K562 (cell line): ENCODE results near the gene NRM. TPM values are rescaled to one million over a fixed set of nuclear protein-coding genes. Genes with fewer than 3 reads are reported as not detected.

Source experiments
- CGGBP1 ChIP-seq: fragments of 250-450 bp; sonication (Bioruptor Pico); IDR thresholded peaks from 2 replicates; pipeline ENCODE4 v1.9.0; 2021; ENCODE audit warnings: mild to moderate bottlenecking
- FOXM1 ChIP-seq, 2 experiments: fragments of 450-650 bp in 1 of 2; sonication (generic) in 1 of 2; formaldehyde crosslinking in 1 of 2; IDR thresholded peaks; 2 replicates each; pipeline versions ENCODE4 v1.6.1 to v1.9.0; 2017 to 2022; ENCODE audit warnings: low read depth in 2 of 2, mild to moderate bottlenecking in 2 of 2, missing genetic modification reagents in 1 of 2, moderate library complexity in 1 of 2
- GTF2F1 ChIP-seq: IDR thresholded peaks from 2 replicates; pipeline ENCODE4 v1.6.1; 2011; ENCODE audit warnings: low read depth, low read length, improper control_type of control experiment
- HLTF ChIP-seq: fragments of 450-650 bp; IDR thresholded peaks from 2 replicates; pipeline ENCODE4 v1.6.1; 2016
- MAFF ChIP-seq: IDR thresholded peaks from 2 replicates; pipeline ENCODE4 v1.6.1; 2012; ENCODE audit warnings: low read length, improper control_type of control experiment
- MAFK ChIP-seq: IDR thresholded peaks from 2 replicates; pipeline ENCODE4 v1.6.1; 2011; ENCODE audit warnings: low read length, improper control_type of control experiment
- MYNN ChIP-seq, 2 experiments: sonication (generic); formaldehyde crosslinking in 1 of 2; IDR thresholded peaks; 2 replicates each; pipeline versions ENCODE4 v1.5.0 to v1.6.1; 2016 to 2020; ENCODE audit warnings: antibody characterized with exemption in 1 of 2, missing genetic modification reagents in 1 of 2
- NFIX ChIP-seq: fragments of 250-450 bp; sonication (Bioruptor Pico); IDR thresholded peaks from 2 replicates; pipeline ENCODE4 v1.4.0; 2020; ENCODE audit warnings: low read depth, mild to moderate bottlenecking, moderate library complexity
- NR2F6 ChIP-seq: fragments of 450-650 bp; formaldehyde crosslinking; IDR thresholded peaks from 2 replicates; pipeline ENCODE4 v1.4.0; 2020; ENCODE audit warnings: mild to moderate bottlenecking
- PML ChIP-seq: IDR thresholded peaks from 2 replicates; pipeline ENCODE4 v1.6.1; 2012; ENCODE audit warnings: low read length, inconsistent platforms
- RBBP5 ChIP-seq: fragments of 200-600 bp; sonication (generic); IDR thresholded peaks from 2 replicates; pipeline ENCODE4 v1.6.1; 2012; ENCODE audit warnings: borderline replicate concordance, mild to moderate bottlenecking, low read length, control low read depth, inconsistent platforms; ENCODE audit not compliant: insufficient read depth, poor library complexity, severe bottlenecking
- STAT5A ChIP-seq: IDR thresholded peaks from 2 replicates; pipeline ENCODE4 v1.6.1; 2012; ENCODE audit warnings: low read length, inconsistent platforms, borderline replicate concordance
- TBL1XR1 ChIP-seq, 2 experiments: IDR thresholded peaks; 2 replicates each; pipeline ENCODE4 v1.6.1; 2012; ENCODE audit warnings: improper control_type of control experiment in 2 of 2, low read length in 2 of 2, mild to moderate bottlenecking in 1 of 2
- TRIM28 ChIP-seq: fragments of 450-650 bp; IDR thresholded peaks from 2 replicates; pipeline ENCODE4 v1.6.1; 2017
- U2AF2 ChIP-seq: fragments of 200-400 bp; formaldehyde crosslinking; optimal IDR thresholded peaks from 2 replicates; pipeline ENCODE3; 2017; ENCODE audit warnings: low read depth, mild to moderate bottlenecking, low read length
- ZC3H4 ChIP-seq: sonication (generic); formaldehyde crosslinking; IDR thresholded peaks from 2 replicates; pipeline ENCODE4 v1.9.0; 2021; ENCODE audit warnings: missing genetic modification reagents, borderline replicate concordance
- ZKSCAN3 ChIP-seq: fragments of 250-450 bp; sonication (Bioruptor Pico); IDR thresholded peaks from 2 replicates; pipeline ENCODE4 v1.4.0; 2020
- ZNF311 ChIP-seq: fragments of 250-450 bp; sonication (Bioruptor Pico); IDR thresholded peaks from 2 replicates; pipeline ENCODE4 v1.4.0; 2020; ENCODE audit warnings: mild to moderate bottlenecking, moderate library complexity
- ZNF318 ChIP-seq, 2 experiments: fragments of 450-650 bp; IDR thresholded peaks; 2 replicates each; pipeline ENCODE4 v1.6.1; 2016; ENCODE audit warnings: mild to moderate bottlenecking in 2 of 2, borderline replicate concordance in 1 of 2, low read depth in 1 of 2, moderate library complexity in 1 of 2
- ZNF436 ChIP-seq: fragments of 250-450, 450-650 bp; sonication (Bioruptor Pico); formaldehyde crosslinking; IDR thresholded peaks from 2 replicates; pipeline ENCODE4 v1.7.0; 2020; ENCODE audit warnings: mild to moderate bottlenecking
- ZNF445 ChIP-seq: fragments of 250-450 bp; sonication (Bioruptor Pico); IDR thresholded peaks from 2 replicates; pipeline ENCODE4 v1.4.0; 2020; ENCODE audit warnings: low read depth, mild to moderate bottlenecking, moderate library complexity
- polyA plus RNA-seq, 8 experiments: library from polyadenylated mRNA; depleted of rRNA in 4 of 8; stranded (reverse) in 5 of 8; unstranded in 3 of 8; fragments of >200 nt; fragmentation: Nextera tagmentation in 2 of 8; fragmentation: Illumina TruSeq in 1 of 8; extraction: Ambion mirVana in 2 of 8; extraction: Trizol in 1 of 8; gene quantifications; 2 replicates each; pipeline versions ENCODE4 v1.2.1 to v1.2.3, GENCODE V29; 2011 to 2014; ENCODE audit warnings: inconsistent platforms in 1 of 8, missing spikeins in 1 of 8
- total RNA-seq, 7 experiments: library from RNA; depleted of rRNA in 6 of 7; stranded (reverse); fragments of >200 nt in 6 of 7; fragmentation: Illumina TruSeq in 2 of 7; extraction: Trizol in 2 of 7; gene quantifications; 2 replicates each; pipeline versions ENCODE4 v1.2.1 to v1.2.3, GENCODE V29; 2011 to 2021; ENCODE audit warnings: low replicate concordance in 1 of 7

NRM gene
- total and polyA plus RNA-seq, 9 of the 15 experiments (the other 6 are each of a cell fraction or from before 2014, with no cell fraction given) = 9.7 to 58.2 (median 18.1) TPM

- TF ChIP-seq ZNF318 (IDR thresholded peaks at IDR 0.05; ENCODE audit: borderline replicate concordance in 1 of 2, low read depth in 1 of 2) (no peak), ZNF311 (CRISPR knock-in tag) (no peak), RBBP5 (no peak), PML (peak; percentile 32; the same call in 1 of the 2 replicates), ZC3H4 (CRISPR knock-in tag) (no peak), MAFF (no peak), ZNF445 (CRISPR knock-in tag) (peak; percentile 45; the same call in 1 of the 2 replicates), GTF2F1 (no peak), U2AF2 (no peak), NFIX (CRISPR knock-in tag) (no peak), ZNF436 (CRISPR knock-in tag) (0 out of 2 replicates have a peak, but pooled peaks have one; percentile 16), STAT5A (peak; percentile 9; the same call in 1 of the 2 replicates), MYNN (IDR thresholded peaks at IDR 0.05) (peak; percentile 73), MYNN (CRISPR knock-in tag; IDR thresholded peaks at IDR 0.05) (no peak), NR2F6 (CRISPR knock-in tag) (no peak), TBL1XR1 (IDR thresholded peaks at IDR 0.05; ENCODE audit: low read length in 2 of 2) (peak in 1 of 2 experiments; percentile 62; a peak in 1 of 4 replicates), HLTF (no peak), TRIM28 (no peak), ZKSCAN3 (CRISPR knock-in tag) (no peak), FOXM1 (IDR thresholded peaks at IDR 0.05; ENCODE audit: low read depth) (no peak), FOXM1 (CRISPR knock-in tag; IDR thresholded peaks at IDR 0.05; ENCODE audit: low read depth) (peak; percentile 38; the same call in 1 of the 2 replicates), CGGBP1 (peak; percentile 68; the same call in 1 of the 2 replicates), MAFK (no peak)
Measured at GRCh38 chr6:30724906-30725667, 34.3 kb upstream of the NRM start (continued).
